ENCODE data around the gene CAP2. TPM values are rescaled to one million over a fixed set of nuclear protein-coding genes. Genes with fewer than 3 reads are reported as not detected.

The CAP2 gene
- total and polyA plus RNA-seq, 3 donors from 2014 or later = 1.6 to 5.2 (median 2.9) TPM

DNA sequence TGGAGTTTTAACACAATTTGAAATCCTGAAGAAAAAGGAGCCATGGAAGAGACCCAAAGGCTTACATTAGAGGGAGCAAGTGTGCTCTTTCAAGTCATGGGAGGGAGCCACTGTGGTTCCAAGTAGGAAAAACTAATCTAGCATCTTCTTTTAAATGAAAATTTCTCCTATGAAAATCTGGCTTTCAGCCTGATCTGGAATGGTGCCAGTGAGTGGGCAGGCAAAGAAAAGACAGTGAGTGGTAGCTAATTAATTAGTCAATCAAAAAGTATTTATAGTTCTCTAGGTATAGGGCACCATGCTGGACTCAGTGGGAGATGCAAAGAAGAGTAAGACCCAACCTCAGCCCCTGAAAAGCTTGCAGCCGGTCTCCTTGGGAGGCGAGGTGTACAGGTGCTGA, 21.9 kb downstream of the CAP2 start:
- no peaks in the 10 kb centered on the region for H3K36me3 ChIP-seq (ENCODE audit: low read depth, missing control alignments)
- TF ChIP-seq, protein P1, sequence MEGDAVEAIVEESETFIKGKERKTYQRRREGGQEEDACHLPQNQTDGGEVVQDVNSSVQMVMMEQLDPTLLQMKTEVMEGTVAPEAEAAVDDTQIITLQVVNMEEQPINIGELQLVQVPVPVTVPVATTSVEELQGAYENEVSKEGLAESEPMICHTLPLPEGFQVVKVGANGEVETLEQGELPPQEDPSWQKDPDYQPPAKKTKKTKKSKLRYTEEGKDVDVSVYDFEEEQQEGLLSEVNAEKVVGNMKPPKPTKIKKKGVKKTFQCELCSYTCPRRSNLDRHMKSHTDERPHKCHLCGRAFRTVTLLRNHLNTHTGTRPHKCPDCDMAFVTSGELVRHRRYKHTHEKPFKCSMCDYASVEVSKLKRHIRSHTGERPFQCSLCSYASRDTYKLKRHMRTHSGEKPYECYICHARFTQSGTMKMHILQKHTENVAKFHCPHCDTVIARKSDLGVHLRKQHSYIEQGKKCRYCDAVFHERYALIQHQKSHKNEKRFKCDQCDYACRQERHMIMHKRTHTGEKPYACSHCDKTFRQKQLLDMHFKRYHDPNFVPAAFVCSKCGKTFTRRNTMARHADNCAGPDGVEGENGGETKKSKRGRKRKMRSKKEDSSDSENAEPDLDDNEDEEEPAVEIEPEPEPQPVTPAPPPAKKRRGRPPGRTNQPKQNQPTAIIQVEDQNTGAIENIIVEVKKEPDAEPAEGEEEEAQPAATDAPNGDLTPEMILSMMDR (IDR thresholded peaks at IDR 0.05) = no peak
- TF ChIP-seq POLR2A (IDR thresholded peaks at IDR 0.05) = no peak
- DNase-seq = no peak
- no peaks in the 10 kb centered on the region for H3K9me3 ChIP-seq
- WGBS, 2 donors = 90 to 91% methylated on average over 2 of the region's 2 CpGs
- no peak overlapping the region for H3K27ac ChIP-seq
- intact Hi-C loops (cut with DNase I; ENCODE audit: low total_unique reads) = no loop called here
- H3K27me3 ChIP-seq = no peaks in the 10 kb centered on the region
- no peak overlapping the region for H3K4me3 ChIP-seq
- no peaks in the 10 kb centered on the region for H3K4me1 ChIP-seq

DNA sequence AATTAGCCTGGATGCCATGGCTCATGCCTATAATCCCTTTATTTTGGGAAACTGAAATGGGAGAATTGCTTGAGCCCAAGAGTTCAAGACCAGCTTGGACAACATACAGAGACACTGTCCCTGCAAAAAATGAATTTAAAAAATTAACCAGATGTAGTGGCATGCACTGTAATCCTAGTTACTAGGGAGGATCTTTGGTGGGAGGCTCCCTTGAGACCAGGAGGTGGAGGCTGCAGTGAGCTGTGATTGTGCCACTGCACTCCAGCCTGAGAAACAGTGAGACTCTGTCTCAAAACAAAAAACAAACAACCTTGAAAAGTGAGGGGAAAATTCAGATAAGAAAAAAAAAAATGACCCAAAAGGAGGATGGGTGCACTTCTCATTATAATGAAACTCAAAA, 23.4 kb downstream of the CAP2 start:
- Histone ChIP-seq H3K4me3 (no peak overlapping the region), H3K27ac (no peak overlapping the region), H3K36me3 (ENCODE audit: low read depth, missing control alignments) (no peaks in the 10 kb centered on the region), H3K9me3 (no peaks in the 10 kb centered on the region), H3K4me1 (no peaks in the 10 kb centered on the region), H3K27me3 (no peaks in the 10 kb centered on the region)
- DNase-seq = no peak
- TF ChIP-seq POLR2A (IDR thresholded peaks at IDR 0.05) = no peak
- TF ChIP-seq, protein P1 (IDR thresholded peaks at IDR 0.05) = no peak
- intact Hi-C loops (cut with DNase I; ENCODE audit: low total_unique reads) = no loop called here

DNA sequence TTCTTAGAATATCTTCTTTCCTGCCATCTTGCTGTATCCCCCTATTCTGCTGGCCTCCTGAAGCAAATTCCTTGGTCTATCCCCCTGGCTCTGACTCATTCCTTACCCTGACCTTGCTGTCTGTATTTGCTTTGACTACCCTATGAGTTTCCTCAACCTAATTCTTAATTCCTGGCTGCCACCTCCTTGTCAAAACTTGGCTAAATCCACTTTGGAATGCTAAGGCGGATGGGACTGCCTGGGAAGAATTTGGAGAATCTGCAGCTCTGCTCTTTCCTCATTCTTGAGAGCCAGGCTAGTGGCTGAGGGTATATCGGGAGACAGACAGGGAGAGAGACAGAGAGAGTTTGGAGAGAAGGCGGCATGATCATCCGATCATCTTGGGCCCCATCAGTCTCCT, 24.4 kb downstream of the CAP2 start:
- no peak overlapping the region for H3K4me3 ChIP-seq
- TF ChIP-seq, protein P1 (IDR thresholded peaks at IDR 0.05) = no peak
- no peak for TF ChIP-seq POLR2A (IDR thresholded peaks at IDR 0.05)
- 50 to 54% methylated on average over 4 of the region's 4 CpGs for WGBS, 2 donors
- H3K9me3 ChIP-seq = no peaks in the 10 kb centered on the region
- H3K27me3 ChIP-seq = no peaks in the 10 kb centered on the region
- H3K27ac ChIP-seq = no peak overlapping the region
- no peaks in the 10 kb centered on the region for H3K4me1 ChIP-seq
- intact Hi-C loops (cut with DNase I; ENCODE audit: low total_unique reads) = no loop called here
- no peaks in the 10 kb centered on the region for H3K36me3 ChIP-seq (ENCODE audit: low read depth, missing control alignments)
- no peak for DNase-seq

DNA sequence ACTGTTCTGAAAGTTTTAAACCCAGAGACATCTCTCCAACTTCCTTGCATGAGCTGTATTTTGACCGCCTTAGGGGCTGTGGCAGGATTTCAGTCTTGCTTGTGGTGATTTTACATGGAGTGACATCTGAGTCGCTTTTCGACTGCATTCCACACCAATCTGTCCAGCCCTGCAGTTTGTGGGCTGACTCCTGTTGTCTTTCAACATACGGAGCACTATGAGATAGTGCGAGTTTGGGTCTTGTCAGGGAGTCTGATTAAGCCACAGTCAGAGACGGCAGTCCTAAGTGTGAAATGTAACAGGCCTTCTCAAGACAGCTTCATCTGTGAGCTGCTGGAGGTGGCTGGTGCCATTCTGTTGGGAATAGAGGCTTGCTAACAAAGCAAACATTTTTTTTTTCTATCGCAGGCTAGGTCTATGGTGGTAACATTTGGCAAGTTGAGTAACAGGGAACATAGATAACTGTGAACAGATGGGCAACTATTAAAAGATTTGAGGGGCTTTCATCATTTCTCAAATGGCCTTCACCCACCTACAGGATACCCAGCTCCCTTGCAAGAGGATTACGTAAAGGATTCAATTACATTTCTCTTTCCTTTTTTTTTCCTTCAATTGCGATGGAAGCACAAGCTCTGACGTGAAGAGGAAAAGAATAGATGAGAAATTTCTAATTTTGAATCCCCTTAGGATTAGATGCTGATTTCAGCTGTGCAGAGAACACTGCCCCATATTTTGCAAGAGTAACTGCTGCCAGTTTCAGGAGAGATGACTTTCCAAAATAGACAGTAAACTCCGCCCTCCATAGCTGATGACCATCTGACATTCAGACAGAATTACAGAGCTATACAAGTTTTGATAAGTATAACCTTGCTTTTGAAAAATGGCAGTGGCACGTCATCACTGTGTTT, 25.1 kb downstream of the CAP2 start:
- no peak for TF ChIP-seq POLR2A (IDR thresholded peaks at IDR 0.05)
- H3K27me3 ChIP-seq = no peaks in the 10 kb centered on the region
- H3K9me3 ChIP-seq = no peaks in the 10 kb centered on the region
- no peak overlapping the region for H3K4me3 ChIP-seq
- H3K36me3 ChIP-seq (ENCODE audit: low read depth, missing control alignments) = no peaks in the 10 kb centered on the region
- H3K4me1 ChIP-seq = no peaks in the 10 kb centered on the region
- no peak for DNase-seq
- WGBS, 2 donors = 56 to 58% methylated on average over 12 of the region's 12 CpGs
- intact Hi-C loops (cut with DNase I; ENCODE audit: low total_unique reads) = no loop called here
- H3K27ac ChIP-seq = no peak overlapping the region

DNA sequence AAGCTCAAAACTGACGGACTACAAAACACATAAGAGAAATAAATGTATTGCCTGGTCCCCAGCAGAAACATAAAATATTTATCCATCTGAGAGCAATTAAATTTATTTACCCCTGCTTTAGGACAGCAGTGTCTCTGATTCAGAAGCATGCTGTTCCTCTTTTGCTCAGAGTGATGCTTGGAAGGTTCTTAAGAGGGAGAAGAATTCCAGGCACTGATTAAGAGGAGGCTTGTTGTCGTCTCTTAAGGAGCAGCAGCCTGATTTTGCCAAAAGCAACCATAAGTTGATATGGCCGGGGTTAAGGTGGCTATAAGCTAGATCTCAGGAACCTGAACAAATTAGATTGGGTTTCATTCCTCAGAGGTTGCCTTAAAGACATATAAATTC, 25.8 kb downstream of the CAP2 start:
- Histone ChIP-seq H3K4me1 (no peaks in the 10 kb centered on the region), H3K9me3 (no peaks in the 10 kb centered on the region), H3K27me3 (no peaks in the 10 kb centered on the region), H3K36me3 (ENCODE audit: low read depth, missing control alignments) (no peaks in the 10 kb centered on the region), H3K27ac (no peak overlapping the region), H3K4me3 (no peak overlapping the region)
- 72 to 81% methylated on average over 3 of the region's 3 CpGs for WGBS, 2 donors
- no peak for DNase-seq
- no peak for TF ChIP-seq POLR2A (IDR thresholded peaks at IDR 0.05)
- TF ChIP-seq, protein P1 (IDR thresholded peaks at IDR 0.05) = no peak
- intact Hi-C loops (cut with DNase I; ENCODE audit: low total_unique reads) = no loop called here

All from testis (tissue), 3 donors.